Duodenal mucosa (tissue), 2 donors: ENCODE results near the gene EPN3.
A peak's percentile ranks its signal among the peaks of the same experiment; 100 is the strongest.

ENCODE experiments used
- H3K27ac ChIP-seq: one replicate; pipeline ENCODE4 v1.7.0; 2013; ENCODE audit warnings: low read depth, low read length
- H3K27me3 ChIP-seq, 2 donors: one replicate each; pipeline ENCODE4 v1.7.0; 2013; ENCODE audit warnings: low read length in 2 of 2, control low read depth in 1 of 2; ENCODE audit not compliant: insufficient read depth in 2 of 2, control insufficient read depth in 1 of 2
- H3K36me3 ChIP-seq, 2 donors: one replicate each; pipeline ENCODE4 v1.7.0; 2013; ENCODE audit warnings: low read length in 2 of 2, control low read depth in 1 of 2; ENCODE audit not compliant: insufficient read depth in 2 of 2, control insufficient read depth in 1 of 2
- H3K4me1 ChIP-seq, 2 donors: one replicate each; pipeline ENCODE4 v1.7.0; 2013; ENCODE audit warnings: low read length in 2 of 2, control low read depth in 1 of 2; ENCODE audit not compliant: insufficient read depth in 2 of 2, control insufficient read depth in 1 of 2
- H3K4me3 ChIP-seq, 2 donors: one replicate each; pipeline ENCODE4 v1.7.0; 2013; ENCODE audit warnings: low read length in 2 of 2, low read depth in 1 of 2
- H3K9ac ChIP-seq, 2 donors: one replicate each; pipeline ENCODE4 v1.7.0; 2013; ENCODE audit warnings: low read length in 2 of 2, low read depth in 1 of 2
- H3K9me3 ChIP-seq, 2 donors: one replicate each; pipeline ENCODE4 v1.7.0; 2013; ENCODE audit warnings: low read length in 2 of 2, control low read depth in 1 of 2; ENCODE audit not compliant: control insufficient read depth in 1 of 2

The EPN3 gene

GRCh38 chr17:50495918-50496317 lies 36.6 kb upstream of the EPN3 start:
- Histone ChIP-seq H3K4me3 (no peak overlapping the region), H3K9me3 (no peaks in the 10 kb centered on the region), H3K4me1 (peaks cover 8 to 9% of the 10 kb centered on the region in 2 donors), H3K9ac (no peak overlapping the region), H3K27me3 (no peaks in the 10 kb centered on the region), H3K36me3 (no peaks in the 10 kb centered on the region), H3K27ac (no peak overlapping the region)

DNA sequence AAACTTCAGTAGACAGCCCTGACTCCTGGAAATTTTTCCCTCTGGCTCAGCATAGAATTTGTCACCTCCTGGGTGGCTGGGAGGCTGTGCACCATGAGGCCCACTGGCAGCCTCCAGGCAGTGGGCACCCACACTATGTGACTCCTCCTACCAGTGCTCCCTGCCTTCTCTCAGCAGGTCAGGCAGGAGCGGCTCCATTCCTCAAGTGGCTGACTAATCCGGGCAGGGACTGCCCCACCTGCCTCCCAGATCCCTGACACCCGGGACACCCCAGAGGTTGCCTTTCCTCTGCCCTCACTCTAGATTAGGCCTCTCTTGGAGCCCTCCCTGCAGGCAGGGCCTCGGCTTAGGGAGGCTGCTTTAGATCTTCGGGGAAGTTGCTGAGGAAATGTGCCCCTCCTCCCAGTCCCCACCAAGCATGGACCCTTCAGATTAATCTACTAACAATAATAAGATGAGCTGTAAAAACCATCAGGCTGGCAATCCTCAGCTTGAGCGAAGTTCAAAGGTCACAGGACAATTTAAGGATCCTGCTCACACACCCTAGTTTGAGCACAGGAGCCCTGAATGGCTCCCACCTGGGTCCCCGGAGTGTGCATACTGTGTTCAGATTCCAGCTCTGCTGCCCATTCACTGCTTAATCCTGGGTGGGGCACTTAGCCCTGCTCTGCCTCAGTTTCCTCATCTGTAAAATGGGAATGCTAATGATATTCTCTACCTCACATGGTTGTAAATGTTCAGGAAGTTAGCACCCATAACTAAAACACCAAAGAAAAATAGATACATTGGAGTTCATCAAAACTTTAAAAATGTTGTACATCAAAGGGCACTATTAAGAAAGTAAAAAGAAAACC lies 34.3 kb upstream of the EPN3 start:
- Histone ChIP-seq H3K9me3 (no peaks in the 10 kb centered on the region), H3K36me3 (no peaks in the 10 kb centered on the region), H3K27ac (no peak overlapping the region), H3K27me3 (no peaks in the 10 kb centered on the region), H3K4me1 (peaks cover 8 to 9% of the 10 kb centered on the region in 2 donors), H3K9ac (no peak overlapping the region), H3K4me3 (no peak overlapping the region)

DNA sequence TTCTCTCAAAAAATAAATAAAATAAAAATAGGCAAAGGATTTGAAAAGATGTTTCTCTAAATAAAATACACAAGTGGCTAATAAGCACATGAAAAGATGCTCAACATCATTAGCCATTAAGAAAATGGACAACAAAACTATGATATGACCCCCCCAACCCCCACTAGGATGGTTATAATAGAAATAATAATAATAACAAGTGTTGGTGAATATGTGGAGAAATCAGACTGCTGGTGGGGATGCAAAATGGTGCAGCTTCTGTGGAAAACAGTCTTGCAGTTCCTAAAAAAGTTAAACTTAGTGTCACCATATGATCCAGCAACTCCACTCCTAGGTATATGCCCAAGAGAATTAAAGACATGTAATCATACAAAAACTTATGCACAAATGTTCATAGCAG lies 33.3 kb upstream of the EPN3 start:
- no peak overlapping the region for H3K27ac ChIP-seq
- peaks cover 14 to 16% of the 10 kb centered on the region in 2 donors for H3K4me1 ChIP-seq
- no peak overlapping the region for H3K9ac ChIP-seq
- no peaks in the 10 kb centered on the region for H3K9me3 ChIP-seq
- H3K27me3 ChIP-seq = no peaks in the 10 kb centered on the region
- H3K36me3 ChIP-seq = no peaks in the 10 kb centered on the region
- no peak overlapping the region for H3K4me3 ChIP-seq

DNA sequence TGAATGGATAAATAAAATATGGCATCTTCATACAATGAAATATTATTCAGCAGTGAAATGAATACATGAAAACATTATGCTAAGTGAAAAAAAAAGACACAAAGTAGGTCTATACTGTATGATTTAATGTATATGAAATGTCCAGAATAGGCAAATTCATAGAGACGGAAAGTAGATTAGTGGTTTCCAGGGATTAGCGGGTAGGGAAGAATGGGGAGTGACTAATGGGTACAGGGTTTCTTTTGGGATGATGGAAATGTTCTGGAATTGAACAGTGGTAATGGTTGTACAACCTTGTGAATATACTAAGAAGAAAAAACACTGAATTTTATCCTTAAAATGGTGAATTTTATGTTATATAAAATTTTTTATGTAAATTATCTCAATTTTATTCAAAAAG lies 32.8 kb upstream of the EPN3 start:
- Histone ChIP-seq H3K27me3 (no peaks in the 10 kb centered on the region), H3K4me3 (no peak overlapping the region), H3K4me1 (peaks cover 14 to 20% of the 10 kb centered on the region in 2 donors), H3K36me3 (no peaks in the 10 kb centered on the region), H3K27ac (no peak overlapping the region), H3K9me3 (no peaks in the 10 kb centered on the region), H3K9ac (no peak overlapping the region)

DNA sequence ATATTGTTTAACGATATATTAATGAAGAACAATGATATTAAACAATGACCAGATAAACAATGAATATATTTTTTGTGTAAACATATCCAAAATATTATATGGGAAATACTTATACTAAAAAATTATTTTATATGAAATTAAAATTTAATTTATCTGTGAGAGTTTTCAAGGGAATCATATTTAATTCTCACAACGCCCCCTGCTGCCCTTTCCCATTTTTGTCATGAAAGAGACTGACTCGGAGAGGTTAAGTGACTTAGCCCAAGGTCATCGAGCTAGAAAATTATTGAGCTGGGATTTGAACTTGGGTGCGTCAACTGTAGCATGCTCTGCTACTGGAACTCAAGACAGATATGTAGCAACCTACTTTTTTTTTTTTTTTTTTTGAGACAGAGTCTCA lies 31.5 kb upstream of the EPN3 start:
- Histone ChIP-seq H3K9ac (no peak overlapping the region), H3K4me3 (no peak overlapping the region), H3K27ac (no peak overlapping the region), H3K27me3 (no peaks in the 10 kb centered on the region), H3K9me3 (no peaks in the 10 kb centered on the region), H3K36me3 (no peaks in the 10 kb centered on the region), H3K4me1 (peaks cover 23 to 29% of the 10 kb centered on the region in 2 donors)

DNA sequence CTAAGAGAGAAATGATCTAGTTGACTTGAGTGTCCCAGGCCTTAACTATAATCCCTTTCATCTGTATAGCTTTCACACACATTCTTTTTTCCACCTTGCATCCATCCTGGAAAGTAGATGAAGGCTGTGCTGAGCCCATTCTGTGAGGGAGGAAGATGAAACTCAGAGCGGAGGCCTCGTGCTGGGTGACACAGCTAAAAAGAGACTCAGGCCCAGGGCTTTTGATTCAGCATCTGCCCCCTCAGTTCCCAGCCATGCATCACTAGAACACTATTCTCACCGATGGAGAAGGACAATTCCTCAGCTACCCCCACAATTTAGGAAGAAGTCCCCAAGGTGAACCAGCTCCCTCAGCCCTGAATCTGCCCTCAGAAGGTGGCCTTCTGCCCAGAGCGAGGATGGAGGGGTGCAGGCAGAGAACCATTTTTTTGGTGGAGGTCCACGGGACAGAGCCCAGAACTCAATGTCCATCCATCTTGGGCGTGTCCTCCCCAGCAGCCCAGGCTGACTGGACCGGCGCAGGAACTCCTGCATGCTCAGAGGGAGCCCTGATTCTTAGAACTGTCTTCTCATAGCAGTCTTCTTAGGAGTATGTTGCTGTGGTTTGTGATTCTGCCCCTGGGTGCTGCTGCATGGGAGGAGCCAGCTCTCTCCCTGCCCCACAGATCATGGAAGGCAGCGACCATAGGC lies 30.1 kb upstream of the EPN3 start:
- H3K27ac ChIP-seq = no peak overlapping the region
- H3K9ac ChIP-seq = no peak overlapping the region
- H3K9me3 ChIP-seq = no peaks in the 10 kb centered on the region
- peaks cover 24 to 32% of the 10 kb centered on the region in 2 donors for H3K4me1 ChIP-seq
- no peaks in the 10 kb centered on the region for H3K27me3 ChIP-seq
- H3K36me3 ChIP-seq = no peaks in the 10 kb centered on the region
- H3K4me3 ChIP-seq = no peak overlapping the region

GRCh38 chr17:50505591-50506130 lies 26.9 kb upstream of the EPN3 start:
- H3K9me3 ChIP-seq = no peaks in the 10 kb centered on the region
- no peaks in the 10 kb centered on the region for H3K27me3 ChIP-seq
- H3K4me3 ChIP-seq = no peak overlapping the region
- peaks cover 23 to 32% of the 10 kb centered on the region in 2 donors for H3K4me1 ChIP-seq
- H3K9ac ChIP-seq = peak overlapping the region in 1 of 2 donors; percentile 22
- H3K36me3 ChIP-seq = no peaks in the 10 kb centered on the region
- no peak overlapping the region for H3K27ac ChIP-seq

DNA sequence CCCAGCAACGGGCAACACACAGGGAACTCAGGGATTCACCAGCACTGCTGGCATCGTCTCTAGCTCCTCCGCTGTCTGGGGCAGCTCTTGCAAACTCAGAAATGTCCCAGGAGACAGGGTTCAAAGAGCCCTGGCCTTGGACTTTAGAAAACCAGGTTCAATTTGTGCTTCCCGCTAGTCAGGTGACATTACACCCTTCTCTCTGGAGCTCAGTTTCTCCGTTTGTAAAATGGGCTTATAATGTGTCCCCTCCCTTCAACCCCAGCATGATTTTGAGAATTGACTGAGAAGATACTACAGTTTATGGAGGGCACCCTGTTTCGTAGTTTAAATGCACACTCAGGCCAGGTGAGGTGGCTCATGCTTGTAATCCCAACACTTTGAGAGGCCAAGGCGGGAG lies 26.2 kb upstream of the EPN3 start:
- H3K4me1 ChIP-seq = peaks cover 23 to 37% of the 10 kb centered on the region in 2 donors
- H3K4me3 ChIP-seq = no peak overlapping the region

DNA sequence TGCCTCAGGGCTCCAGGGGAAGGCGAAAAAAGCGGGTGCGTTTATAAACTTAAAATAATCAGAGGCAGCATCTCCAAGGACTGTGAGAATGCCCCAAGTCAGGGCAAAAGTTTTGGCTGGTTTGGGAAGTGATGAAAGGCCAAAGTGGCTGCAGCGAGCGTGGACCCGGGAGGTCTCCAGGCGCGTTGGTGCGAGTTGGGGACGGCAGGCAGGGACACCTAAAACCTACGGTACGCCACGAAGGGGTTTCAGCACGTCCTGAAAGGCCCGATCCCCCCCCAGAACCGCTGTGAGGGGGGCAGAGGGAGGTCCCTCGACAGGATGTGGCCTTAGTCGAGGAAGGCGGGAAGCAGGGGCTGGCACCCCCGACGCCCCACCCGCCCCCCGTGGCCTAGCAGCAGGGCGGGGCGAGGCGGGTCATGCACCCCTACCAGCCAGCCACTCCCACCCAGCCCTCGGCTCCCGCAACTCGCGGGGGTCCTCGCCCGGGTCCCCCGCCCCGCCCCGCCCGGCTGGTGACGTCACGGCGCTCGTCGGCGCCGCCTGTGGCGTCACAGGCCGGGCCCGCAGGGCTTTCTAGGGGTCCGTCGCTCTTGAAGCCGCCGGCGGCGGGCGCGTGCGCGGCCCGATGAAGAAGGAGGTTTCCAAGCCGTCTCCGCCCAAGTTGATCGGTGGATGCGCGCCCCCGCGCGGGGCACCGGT lies 24.5 kb upstream of the EPN3 start, which contains the start of gene MYCBPAP:
Gene MYCBPAP, plus strand, starts transcription at position 569 of the 702 bp plus-strand sequence. CDS start 236 bp downstream, outside the sequence.
- peak within 1 kb of the TSS; percentile 50 for H3K27ac ChIP-seq
- no peaks in the 10 kb centered on the region for H3K27me3 ChIP-seq
- H3K9me3 ChIP-seq = no peaks in the 10 kb centered on the region
- H3K4me1 ChIP-seq = peaks cover 28 to 43% of the 10 kb centered on the region in 2 donors
- H3K36me3 ChIP-seq = no peaks in the 10 kb centered on the region
- H3K9ac ChIP-seq = peak within 1 kb of the TSS; percentile 35 to 59
- H3K4me3 ChIP-seq = peak within 1 kb of the TSS; percentile 59 to 70

More for the DNA sequence above, 26.2 kb upstream of the EPN3 start:
- Histone ChIP-seq H3K9ac (no peak overlapping the region), H3K27me3 (no peaks in the 10 kb centered on the region), H3K36me3 (no peaks in the 10 kb centered on the region), H3K27ac (no peak overlapping the region), H3K9me3 (no peaks in the 10 kb centered on the region)
